Stomach (tissue), 9 donors: ENCODE measurements around the gene DNPEP. TPM values are rescaled to one million over a fixed set of nuclear protein-coding genes. Genes with fewer than 3 reads are reported as not detected.
A peak's percentile ranks its signal among the peaks of the same experiment; 100 is the strongest.

Experiments
- DNase-seq, 2 donors: peaks; one replicate each; pipeline versions ENCODE4 v3.0.0 to v3.0.0-alpha.2; 2013 to 2019
- H3K27ac ChIP-seq, 5 donors: fragments of 200-600 bp in 4 of 5; sonication (generic) in 4 of 5; one replicate each; pipeline ENCODE4 v1.5.1; 2013 to 2019; ENCODE audit warnings: mild to moderate bottlenecking in 1 of 5, moderate library complexity in 1 of 5
- H3K27me3 ChIP-seq, 3 donors: fragments of 200-600 bp; sonication (generic); one replicate each; pipeline ENCODE4 v1.5.1; 2017 to 2019; ENCODE audit warnings: mixed run types in 1 of 3
- H3K36me3 ChIP-seq, 4 donors: fragments of 200-600 bp; sonication (generic); 1 replicate in 3 of 4; 2 replicates in 1 of 4; pipeline ENCODE4 v1.5.1; 2016 to 2019
- H3K4me1 ChIP-seq, 4 donors: fragments of 200-600 bp; sonication (generic); one replicate each; pipeline ENCODE4 v1.5.1; 2016 to 2019
- H3K4me3 ChIP-seq, 4 donors: fragments of 200-600 bp; sonication (generic) in 3 of 4; one replicate each; pipeline ENCODE4 v1.5.1; 2016 to 2019; ENCODE audit warnings: mild to moderate bottlenecking in 1 of 4
- H3K9me3 ChIP-seq, 4 donors: fragments of 200-600 bp; sonication (generic); one replicate each; pipeline ENCODE4 v1.5.1; 2016 to 2019
- EP300 ChIP-seq: sonication (generic); formaldehyde crosslinking; IDR thresholded peaks from one replicate; pipeline ENCODE4 v1.6.1; 2017; ENCODE audit warnings: antibody characterized with exemption
- POLR2A ChIP-seq, 4 donors: fragments of 450-650 bp; IDR thresholded peaks; one replicate each; pipeline ENCODE4 v1.6.1; 2016; ENCODE audit warnings: antibody characterized with exemption in 4 of 4, control low read depth in 2 of 4, mild to moderate bottlenecking in 1 of 4, moderate library complexity in 1 of 4
- POLR2AphosphoS5 ChIP-seq, 3 donors: sonication (generic); formaldehyde crosslinking; IDR thresholded peaks; one replicate each; pipeline ENCODE4 v1.6.1; 2016; ENCODE audit warnings: antibody characterized with exemption in 3 of 3
- WGBS, 5 donors: extraction: QIAGEN DNeasy Blood & Tissue Kit in 3 of 5; methylation state at CpG; one replicate each; pipeline versions ENCODE4 v1.1.5 to v1.1.7; 2013 to 2018; 5-methylcytosine and 5-hydroxymethylcytosine counted together
- intact Hi-C: fragments of 100-400 bp; cut with DNase I; formaldehyde crosslinking; loops from one replicate; pipeline ENCODE4 v1.15.1; 2023; ENCODE audit warnings: low total_unique reads
- polyA plus RNA-seq, 3 donors: library from polyadenylated mRNA; stranded (reverse); fragments of 200-250 nt; gene quantifications; one replicate each; pipeline ENCODE4 v1.2.3, GENCODE V29; 2013
- total RNA-seq, 5 donors: library from RNA; depleted of rRNA; stranded (reverse); fragments of >200 nt; gene quantifications; one replicate each; pipeline versions ENCODE4 v1.1.0 to v1.2.3, GENCODE V29; 2014 to 2016
- TF ChIP-seq, protein P1 (sequence below), 7 experiments: fragments of 450-650 bp in 4 of 7; fragments of 200-600 bp in 3 of 7; sonication (generic) in 3 of 7; IDR thresholded peaks; one replicate each; pipeline ENCODE4 v1.5.1; 2016 to 2019; ENCODE audit warnings: antibody characterized with exemption in 7 of 7, control low read depth in 2 of 7, mild to moderate bottlenecking in 1 of 7
- donor health status: healthy with polysubstance abuse.
- donor health status: Bipolar disorder and iron deficiency.
- donor health status: healthy.

The DNPEP gene
- total and polyA plus RNA-seq, 8 donors = 32.7 to 147 (median 82.2) TPM

DNA sequence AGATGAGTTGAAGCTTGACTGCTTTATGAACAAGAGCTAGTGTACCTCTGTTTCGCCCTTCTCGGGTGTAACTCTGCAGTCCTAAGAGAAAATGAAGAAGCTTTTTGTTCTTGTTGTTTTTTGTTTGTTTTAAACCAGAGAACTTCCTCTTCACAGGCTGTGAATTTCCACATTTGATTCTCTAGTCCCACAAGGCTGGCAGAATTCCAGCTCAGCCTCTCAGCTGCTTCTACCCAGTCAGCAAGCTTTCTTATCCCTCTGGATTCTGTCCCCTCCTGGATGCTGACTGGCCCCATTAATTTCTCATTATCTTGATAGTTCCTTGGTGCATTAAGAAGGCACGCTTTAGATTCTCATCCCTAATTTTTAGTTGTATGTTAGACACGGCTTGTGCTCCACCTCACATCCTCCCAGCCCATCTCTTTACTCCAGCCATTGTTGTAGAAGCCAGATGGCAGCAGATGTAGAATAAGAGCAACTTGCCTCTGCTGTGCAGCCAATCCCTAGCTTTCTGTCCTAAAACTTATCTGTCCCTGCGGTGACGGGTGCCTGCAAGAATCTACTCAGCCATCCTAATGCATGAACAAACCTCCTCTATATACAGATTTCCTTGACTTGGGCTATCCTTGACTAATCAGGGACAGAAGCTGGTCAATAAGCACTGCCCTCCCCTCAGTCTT, 42.8 kb downstream of the DNPEP start:
- intact Hi-C loops = no loop called here
- Histone ChIP-seq H3K9me3 (no peaks in the 10 kb centered on the region), H3K27ac (no peak overlapping the region), H3K27me3 (peaks cover 0 to 19% (median 0%) of the 10 kb centered on the region in 3 donors), H3K4me3 (no peak overlapping the region), H3K36me3 (no peaks in the 10 kb centered on the region), H3K4me1 (peaks cover 0 to 5% (median 0%) of the 10 kb centered on the region in 4 donors)
- peak; percentile 40 to 69 for DNase-seq
- WGBS, 5 donors = 39 to 46% (median 44%) methylated on average over 6 of the region's 6 CpGs
- no peak for TF ChIP-seq EP300
- TF ChIP-seq POLR2A (IDR thresholded peaks at IDR 0.05) = no peak
- TF ChIP-seq, protein P1, sequence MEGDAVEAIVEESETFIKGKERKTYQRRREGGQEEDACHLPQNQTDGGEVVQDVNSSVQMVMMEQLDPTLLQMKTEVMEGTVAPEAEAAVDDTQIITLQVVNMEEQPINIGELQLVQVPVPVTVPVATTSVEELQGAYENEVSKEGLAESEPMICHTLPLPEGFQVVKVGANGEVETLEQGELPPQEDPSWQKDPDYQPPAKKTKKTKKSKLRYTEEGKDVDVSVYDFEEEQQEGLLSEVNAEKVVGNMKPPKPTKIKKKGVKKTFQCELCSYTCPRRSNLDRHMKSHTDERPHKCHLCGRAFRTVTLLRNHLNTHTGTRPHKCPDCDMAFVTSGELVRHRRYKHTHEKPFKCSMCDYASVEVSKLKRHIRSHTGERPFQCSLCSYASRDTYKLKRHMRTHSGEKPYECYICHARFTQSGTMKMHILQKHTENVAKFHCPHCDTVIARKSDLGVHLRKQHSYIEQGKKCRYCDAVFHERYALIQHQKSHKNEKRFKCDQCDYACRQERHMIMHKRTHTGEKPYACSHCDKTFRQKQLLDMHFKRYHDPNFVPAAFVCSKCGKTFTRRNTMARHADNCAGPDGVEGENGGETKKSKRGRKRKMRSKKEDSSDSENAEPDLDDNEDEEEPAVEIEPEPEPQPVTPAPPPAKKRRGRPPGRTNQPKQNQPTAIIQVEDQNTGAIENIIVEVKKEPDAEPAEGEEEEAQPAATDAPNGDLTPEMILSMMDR (IDR thresholded peaks at IDR 0.05) = no peak
- TF ChIP-seq POLR2AphosphoS5 (IDR thresholded peaks at IDR 0.05) = no peak

DNA sequence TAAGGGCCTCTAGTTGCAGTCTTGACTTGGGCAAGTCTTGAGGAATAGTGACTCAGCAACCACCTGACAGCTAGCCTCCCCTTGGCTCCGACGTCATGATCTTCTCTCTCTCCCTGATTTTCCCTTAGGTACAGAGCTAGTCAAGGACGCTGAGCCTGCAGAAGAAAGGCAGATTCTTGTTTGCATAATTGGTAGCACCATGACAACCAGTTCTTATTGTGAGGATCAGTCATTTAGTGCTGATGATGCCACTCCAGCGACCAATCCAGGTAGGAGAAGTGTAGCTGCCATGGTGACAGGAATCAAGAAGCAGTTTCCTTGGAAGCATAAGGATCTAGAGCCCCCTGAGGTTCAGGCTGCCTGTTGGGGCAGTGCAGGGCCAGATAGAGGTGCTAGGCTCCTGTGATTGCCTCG, 52.3 kb downstream of the DNPEP start:
- intact Hi-C loops = no loop called here
- H3K9me3 ChIP-seq = peaks cover 0 to 34% (median 16%) of the 10 kb centered on the region in 4 donors
- no peak for TF ChIP-seq POLR2AphosphoS5 (IDR thresholded peaks at IDR 0.05)
- TF ChIP-seq, protein P1 (IDR thresholded peaks at IDR 0.05) = no peak
- no peak for TF ChIP-seq POLR2A (IDR thresholded peaks at IDR 0.05)
- no peak for TF ChIP-seq EP300
- 21 to 47% (median 41%) methylated on average over 5 of the region's 5 CpGs for WGBS, 5 donors
- peaks cover 0 to 7% (median 0%) of the 10 kb centered on the region in 4 donors for H3K4me1 ChIP-seq
- H3K27me3 ChIP-seq = peaks cover 15 to 60% (median 24%) of the 10 kb centered on the region in 3 donors
- no peaks in the 10 kb centered on the region for H3K36me3 ChIP-seq
- peak in 1 of 2 donors; percentile 19 for DNase-seq
- H3K4me3 ChIP-seq = no peak overlapping the region
- no peak overlapping the region for H3K27ac ChIP-seq

DNA sequence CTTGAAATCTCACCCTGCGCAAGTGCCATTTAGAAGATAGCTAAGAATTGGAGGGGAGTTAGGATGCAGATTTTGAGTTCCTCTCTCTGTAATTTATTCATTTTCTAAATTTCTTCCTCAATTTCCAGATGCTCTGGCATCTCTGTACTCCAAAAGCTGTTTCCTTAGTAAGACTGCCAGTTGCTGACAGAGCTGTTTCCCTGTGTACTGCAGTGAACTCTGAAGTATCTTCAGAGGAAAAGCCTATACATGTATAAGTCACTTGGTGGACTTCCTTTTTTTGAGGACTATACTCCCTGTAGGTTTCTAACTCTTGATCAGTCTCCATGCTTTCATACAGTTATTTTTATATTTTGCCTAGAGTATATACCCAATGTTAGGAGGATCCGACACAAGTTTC, 53.6 kb downstream of the DNPEP start:
- Histone ChIP-seq H3K36me3 (no peaks in the 10 kb centered on the region), H3K27me3 (peaks cover 15 to 70% (median 25%) of the 10 kb centered on the region in 3 donors), H3K4me3 (no peak overlapping the region), H3K27ac (no peak overlapping the region), H3K4me1 (peaks cover 0 to 7% (median 0%) of the 10 kb centered on the region in 4 donors), H3K9me3 (peaks cover 0 to 34% (median 16%) of the 10 kb centered on the region in 4 donors)
- intact Hi-C loops = no loop called here
- no peak for DNase-seq
- TF ChIP-seq POLR2A (IDR thresholded peaks at IDR 0.05) (no peak), EP300 (no peak), POLR2AphosphoS5 (IDR thresholded peaks at IDR 0.05) (no peak)
- TF ChIP-seq, protein P1 (IDR thresholded peaks at IDR 0.05) = no peak
- 69 to 98% (median 94%) methylated on average over 2 of the region's 2 CpGs for WGBS, 5 donors

GRCh38 chr2:219332542-219332941, 55.2 kb downstream of the DNPEP start, which contains the start of gene RESP18:
TSS of gene RESP18 (minus strand) at chr2:219332744.
- Histone ChIP-seq H3K4me3 (no peak within 1 kb of the TSS), H3K9me3 (peaks cover 0 to 34% (median 16%) of the 10 kb centered on the region in 4 donors), H3K36me3 (no peaks in the 10 kb centered on the region), H3K27ac (no peak within 1 kb of the TSS), H3K4me1 (peaks cover 0 to 7% (median 0%) of the 10 kb centered on the region in 4 donors), H3K27me3 (peaks cover 15 to 84% (median 28%) of the 10 kb centered on the region in 3 donors)
- DNase-seq = no peak
- intact Hi-C loops = no loop called here
- WGBS, 5 donors = 9 to 12% (median 10%) methylated on average over 18 to 24 of the region's 24 CpGs
- TF ChIP-seq POLR2AphosphoS5 (IDR thresholded peaks at IDR 0.05) (no peak), EP300 (no peak)
- TF ChIP-seq, protein P1 (IDR thresholded peaks at IDR 0.05) = no peak
